ENCODE measurements around the gene ACBD6. TPM values are rescaled to one million over a fixed set of nuclear protein-coding genes. Genes with fewer than 3 reads are reported as not detected.

ACBD6 gene
- total and polyA plus RNA-seq, 2 experiments from 2014 or later, result 75.7 to 88.8 TPM

- no peaks in the 10 kb centered on the region for H4K20me1 ChIP-seq (replicated peaks; ENCODE audit: insufficient read depth)
Measured at GRCh38 chr1:180515857-180516388, 13.5 kb upstream of the ACBD6 start.

More at GRCh38 chr1:180515857-180516388, 13.5 kb upstream of the ACBD6 start:
- no peaks in the 10 kb centered on the region for H3K9me2 ChIP-seq (ENCODE audit: insufficient read depth)
- H3F3A ChIP-seq (replicated peaks; ENCODE audit: low read depth), result no peaks in the 10 kb centered on the region
- Mint-ChIP-seq H3K4me3 (no peak overlapping the region), H3K27ac (no peak overlapping the region), H3K4me1 (peaks cover 12% of the 10 kb centered on the region; the same call in 2 of the 3 replicates), H3K36me3 (ENCODE audit: low read depth) (no peaks in the 10 kb centered on the region), H3K27me3 (ENCODE audit: insufficient read depth, low read depth, poor library complexity) (peaks cover 2% of the 10 kb centered on the region), H3K9me3 (peaks cover 6% of the 10 kb centered on the region; the same call in 2 of the 3 replicates)
- H3K27me3 ChIP-seq (ENCODE audit: insufficient read depth), result no peaks in the 10 kb centered on the region
- H3K36me3 ChIP-seq (ENCODE audit: insufficient read depth), result no peaks in the 10 kb centered on the region
- H3K4me2 ChIP-seq, result no peak overlapping the region
- peaks cover 9% of the 10 kb centered on the region for H3K4me1 ChIP-seq (ENCODE audit: insufficient read depth)
- no peak overlapping the region for H2AFZ ChIP-seq
- no peaks in the 10 kb centered on the region for H3K79me2 ChIP-seq (replicated peaks; ENCODE audit: insufficient read depth)
- H3K27ac ChIP-seq (ENCODE audit: low read depth), result no peak overlapping the region
- no peak for TF ChIP-seq EZH2 (IDR thresholded peaks at IDR 0.05; ENCODE audit: low read depth, unreplicated experiment)
- TF ChIP-seq EZH2phosphoT487 (IDR thresholded peaks at IDR 0.05; ENCODE audit: unreplicated experiment), result no peak
- TF ChIP-seq CTCF (conservative IDR thresholded peaks at IDR 0.05; ENCODE audit: low read depth in 2 of 2), result peak; percentile 87 to 91
- no peak for TF ChIP-seq POLR2AphosphoS5 (IDR thresholded peaks at IDR 0.05; ENCODE audit: low read depth)
- TF ChIP-seq NANOG (IDR thresholded peaks at IDR 0.05; ENCODE audit: borderline replicate concordance), result no peak
- TF ChIP-seq REST (IDR thresholded peaks at IDR 0.05; ENCODE audit: unreplicated experiment), result no peak
- ATAC-seq (peak; percentile 98), DNase-seq (ENCODE audit: low spot score) (peak; percentile 91)
- H3K4me3 ChIP-seq, result no peak overlapping the region
